Stimulated activated naive CD8-positive, alpha-beta T cell treated with anti-CD3 and anti-CD28 coated beads, Interleukin-15, amount 100 ng/mL, for 72 hours (primary cell): ENCODE data around the gene CLEC4G.

Experiments
- ATAC-seq: fragments of 150-1000 bp; cut with Tn5 transposase; 2 replicates; pipeline ENCODE4 v1.10.0; 2021; ENCODE audit warnings: mild to moderate bottlenecking, moderate library complexity
- DNase-seq, 2 donors: peaks; one replicate each; pipeline ENCODE4 v3.0.0; 2021 to 2022
- H3K27ac Mint-ChIP-seq, 2 donors: one replicate each; pipeline ENCODE4 v1.8.0; 2022; ENCODE audit warnings: mild to moderate bottlenecking in 2 of 2, mixed read lengths in 2 of 2, moderate library complexity in 2 of 2
- H3K27me3 Mint-ChIP-seq: one replicate; pipeline ENCODE4 v1.8.0; 2022; ENCODE audit warnings: mixed read lengths
- H3K4me1 Mint-ChIP-seq: one replicate; pipeline ENCODE4 v1.8.0; 2022; ENCODE audit warnings: mild to moderate bottlenecking, mixed read lengths
- H3K4me3 Mint-ChIP-seq, 2 donors: one replicate each; pipeline ENCODE4 v1.8.0; 2022; ENCODE audit warnings: mild to moderate bottlenecking in 2 of 2, mixed read lengths in 2 of 2, moderate library complexity in 1 of 2
- H3K9me3 Mint-ChIP-seq, 2 donors: one replicate each; pipeline ENCODE4 v1.8.0; 2022; ENCODE audit warnings: mixed read lengths in 2 of 2

The CLEC4G gene

DNA sequence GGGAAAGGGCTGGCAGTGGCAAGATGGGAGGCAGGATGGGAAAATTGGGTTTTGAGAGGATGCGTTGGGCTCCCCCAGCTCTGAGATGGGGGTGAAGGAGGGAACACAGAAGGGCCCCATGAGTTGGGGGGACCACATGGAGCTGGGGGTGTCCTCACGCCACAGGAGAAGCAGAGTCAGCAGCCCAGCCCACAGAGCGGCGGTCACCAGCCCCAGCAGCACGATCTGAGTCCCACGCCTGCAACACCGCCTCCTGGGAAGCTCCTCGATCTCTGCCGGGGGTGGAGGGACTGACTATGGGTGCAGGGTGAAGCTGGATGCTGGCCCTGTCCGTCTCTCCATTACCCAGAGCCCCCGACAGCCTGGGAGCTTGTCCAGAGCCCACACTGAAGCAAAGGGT is 33.3 kb downstream of the CLEC4G start:
- ATAC-seq, result no peak
- Mint-ChIP-seq H3K4me3 (peak overlapping the region; percentile 64 to 73), H3K27ac (peak overlapping the region in 1 of 2 donors; percentile 79), H3K4me1 (peaks cover 54% of the 10 kb centered on the region), H3K27me3 (peaks cover 21% of the 10 kb centered on the region), H3K9me3 (no peaks in the 10 kb centered on the region)
- DNase-seq, result no peak

DNA sequence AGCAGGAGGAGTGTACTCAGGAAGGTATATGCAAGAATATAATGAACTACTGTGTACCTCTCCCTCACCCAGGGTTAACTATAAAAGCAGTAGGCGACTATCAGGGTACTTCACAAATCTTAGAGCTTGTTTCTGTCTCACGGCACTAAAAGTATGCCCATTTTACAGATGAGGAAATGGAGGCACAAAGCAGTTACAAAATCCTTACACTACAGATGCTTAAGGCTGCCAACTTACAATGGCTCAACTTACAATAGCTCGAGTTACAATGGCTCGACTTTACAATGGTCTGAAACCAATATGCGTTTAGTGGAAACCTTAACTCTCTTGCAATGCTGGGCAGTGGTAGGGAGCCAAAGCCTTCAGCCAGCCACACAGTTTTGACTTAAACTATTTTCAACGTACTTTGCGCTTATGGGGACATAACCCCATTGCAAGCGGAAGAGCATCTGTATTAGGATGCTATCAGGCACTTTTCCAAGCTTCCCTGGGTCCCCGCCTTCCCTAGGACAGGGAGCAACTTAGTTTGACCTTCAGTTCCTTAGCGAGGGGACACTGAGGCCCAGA is 34.1 kb downstream of the CLEC4G start:
- H3K27ac Mint-ChIP-seq, result no peak overlapping the region
- H3K4me1 Mint-ChIP-seq, result peaks cover 46% of the 10 kb centered on the region
- no peak for ATAC-seq

DNA sequence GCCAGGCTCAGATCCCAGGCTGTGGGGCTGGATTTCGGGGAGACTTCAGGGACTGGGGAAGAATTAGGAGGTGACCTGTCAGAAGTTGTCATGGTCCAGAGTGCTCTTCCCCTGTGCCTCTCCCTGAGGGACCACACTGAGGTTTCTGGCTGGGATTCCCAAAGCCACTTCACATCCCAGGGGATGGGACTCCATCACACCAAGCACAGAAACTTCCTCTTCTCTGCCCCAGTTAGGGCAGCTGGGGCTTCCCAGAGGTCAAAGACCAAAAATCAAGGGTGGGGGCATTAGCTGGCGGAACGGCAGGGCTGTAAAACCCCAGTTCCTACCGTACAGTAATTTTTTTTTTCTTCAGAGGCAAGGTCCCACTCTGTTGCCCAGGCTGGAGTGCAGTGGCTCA is 37.4 kb downstream of the CLEC4G start:
- Mint-ChIP-seq H3K4me3 (no peak overlapping the region), H3K27ac (no peak overlapping the region), H3K9me3 (no peaks in the 10 kb centered on the region), H3K4me1 (peaks cover 22% of the 10 kb centered on the region), H3K27me3 (peaks cover 17% of the 10 kb centered on the region)
- DNase-seq, result no peak
- ATAC-seq, result no peak

More for the DNA sequence above, 34.1 kb downstream of the CLEC4G start:
- peak overlapping the region in 1 of 2 donors; percentile 73 for H3K4me3 Mint-ChIP-seq
- H3K9me3 Mint-ChIP-seq, result no peaks in the 10 kb centered on the region
- DNase-seq, result no peak
- H3K27me3 Mint-ChIP-seq, result peaks cover 17% of the 10 kb centered on the region

DNA sequence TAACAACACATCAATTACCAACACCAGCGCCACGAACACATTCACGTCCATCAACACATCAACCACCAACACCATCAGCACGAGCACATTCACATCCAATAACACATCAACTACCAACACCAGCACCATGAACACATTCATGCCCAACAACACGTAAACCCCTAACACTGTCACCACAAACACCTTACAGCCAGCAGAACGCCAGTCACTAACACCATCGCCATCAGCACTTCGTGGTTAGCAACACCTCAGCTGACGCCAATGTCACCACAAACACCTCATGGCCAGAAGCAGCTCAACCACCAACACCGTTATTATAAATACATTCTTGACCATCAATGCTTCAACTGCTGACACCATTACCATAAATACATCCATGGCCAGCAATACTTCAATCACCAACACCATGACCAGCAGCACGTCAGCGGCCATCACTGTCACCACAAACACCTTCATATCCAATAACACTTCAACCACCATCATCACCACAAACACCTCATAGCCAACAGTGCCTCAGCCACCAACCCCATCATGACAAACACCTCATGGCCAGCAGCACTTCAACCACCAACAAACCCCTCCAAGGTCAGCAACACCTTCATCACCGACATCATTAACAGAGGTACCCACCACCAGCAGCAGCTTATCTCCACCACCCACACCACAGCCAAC is 39.4 kb downstream of the CLEC4G start:
- no peaks in the 10 kb centered on the region for H3K9me3 Mint-ChIP-seq
- peaks cover 7% of the 10 kb centered on the region for H3K27me3 Mint-ChIP-seq
- no peak overlapping the region for H3K4me3 Mint-ChIP-seq
- H3K27ac Mint-ChIP-seq, result no peak overlapping the region
- peaks cover 5% of the 10 kb centered on the region for H3K4me1 Mint-ChIP-seq
- DNase-seq (peak in 1 of 2 donors; percentile 55), ATAC-seq (peak; percentile 62)

DNA sequence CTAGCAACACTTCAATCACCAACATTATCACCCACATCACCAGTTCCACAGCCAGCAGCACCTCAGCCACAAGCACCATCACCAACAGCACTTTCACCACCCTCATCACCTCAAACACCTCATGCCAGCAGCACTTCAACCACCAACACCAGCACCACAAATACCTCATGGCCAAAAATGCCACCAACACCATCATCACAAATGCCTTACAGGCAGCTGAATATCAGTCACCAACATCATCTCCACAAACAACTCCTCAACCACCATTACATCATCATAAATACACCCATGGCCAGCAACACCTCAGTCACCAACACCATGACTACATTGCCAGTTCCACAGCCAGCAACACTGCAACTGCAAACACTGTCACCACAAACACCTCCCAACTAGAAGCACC is 40.4 kb downstream of the CLEC4G start:
- DNase-seq (peak; percentile 60 to 71), ATAC-seq (peak; percentile 76)
- Mint-ChIP-seq H3K4me3 (no peak overlapping the region), H3K9me3 (no peaks in the 10 kb centered on the region), H3K27me3 (peaks cover 2% of the 10 kb centered on the region), H3K27ac (no peak overlapping the region), H3K4me1 (no peaks in the 10 kb centered on the region)

DNA sequence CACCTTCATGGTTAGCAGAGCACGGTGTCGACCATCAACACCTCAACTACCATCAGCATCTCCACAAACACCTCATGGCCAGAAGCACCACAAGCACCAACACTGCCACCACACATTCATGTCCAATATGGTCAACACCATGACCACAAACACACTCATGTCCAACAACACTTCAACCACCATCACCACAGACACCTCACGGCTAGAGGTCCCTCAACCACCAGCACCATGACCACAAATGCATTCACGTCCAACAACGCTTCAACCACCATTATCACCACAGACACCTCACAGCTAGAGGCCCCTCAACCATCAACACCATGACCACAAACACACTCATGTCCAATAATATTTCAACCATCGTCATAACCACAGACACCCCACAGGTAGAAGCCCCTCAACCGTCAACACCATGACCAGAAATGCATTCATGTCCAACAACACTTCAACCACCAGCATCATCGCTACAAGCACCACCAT is 41.1 kb downstream of the CLEC4G start:
- Mint-ChIP-seq H3K4me3 (no peak overlapping the region), H3K27ac (no peak overlapping the region), H3K9me3 (no peaks in the 10 kb centered on the region), H3K4me1 (peaks cover 5% of the 10 kb centered on the region), H3K27me3 (no peaks in the 10 kb centered on the region)
- DNase-seq, result peak; percentile 56 to 69
- ATAC-seq, result peak; percentile 66

DNA sequence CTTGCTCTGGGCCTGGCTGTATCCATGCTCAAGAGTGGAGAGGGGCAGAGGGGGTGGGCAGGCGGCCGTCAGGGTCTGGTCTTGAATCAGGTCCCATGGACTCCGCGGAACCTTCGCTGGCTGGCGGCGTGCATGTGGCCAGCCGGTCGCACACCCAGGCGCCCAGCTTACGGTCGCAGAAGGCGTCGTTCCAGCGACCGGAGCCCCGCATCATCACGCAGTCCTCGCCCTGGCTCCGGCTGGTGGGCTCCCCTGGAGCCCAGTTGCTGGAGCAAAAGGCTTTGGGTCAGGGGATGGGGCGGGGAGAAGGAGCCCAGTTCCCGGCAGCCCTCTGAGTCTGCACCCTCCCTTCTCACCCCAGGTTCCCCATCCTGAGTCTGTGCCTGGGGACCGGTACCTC is 42.7 kb downstream of the CLEC4G start:
- peaks cover 12% of the 10 kb centered on the region for H3K4me1 Mint-ChIP-seq
- no peak overlapping the region for H3K27ac Mint-ChIP-seq
- no peak for DNase-seq
- H3K4me3 Mint-ChIP-seq, result no peak overlapping the region
- no peaks in the 10 kb centered on the region for H3K9me3 Mint-ChIP-seq
- no peak for ATAC-seq
- H3K27me3 Mint-ChIP-seq, result no peaks in the 10 kb centered on the region

DNA sequence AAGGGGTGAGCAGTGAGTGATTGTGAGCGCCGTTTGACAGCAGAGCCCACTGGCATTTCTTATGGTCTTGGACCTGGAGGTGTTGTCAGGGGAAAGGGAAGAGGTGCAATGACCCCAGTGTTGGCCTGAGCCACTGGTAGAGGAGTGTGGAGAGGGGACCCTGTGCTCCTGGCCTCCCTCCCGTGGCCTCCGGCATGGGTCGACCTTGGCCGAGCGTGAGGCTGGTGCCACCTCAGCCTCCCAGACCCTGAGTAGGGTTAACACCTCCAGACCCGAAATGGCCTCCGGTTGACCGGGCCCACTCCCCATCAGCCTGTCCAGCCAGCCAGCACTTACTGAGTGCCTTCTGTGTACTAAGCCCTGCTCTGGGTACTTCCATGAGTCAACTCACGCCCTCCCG is 44.7 kb downstream of the CLEC4G start:
- H3K27ac Mint-ChIP-seq, result no peak overlapping the region

DNA sequence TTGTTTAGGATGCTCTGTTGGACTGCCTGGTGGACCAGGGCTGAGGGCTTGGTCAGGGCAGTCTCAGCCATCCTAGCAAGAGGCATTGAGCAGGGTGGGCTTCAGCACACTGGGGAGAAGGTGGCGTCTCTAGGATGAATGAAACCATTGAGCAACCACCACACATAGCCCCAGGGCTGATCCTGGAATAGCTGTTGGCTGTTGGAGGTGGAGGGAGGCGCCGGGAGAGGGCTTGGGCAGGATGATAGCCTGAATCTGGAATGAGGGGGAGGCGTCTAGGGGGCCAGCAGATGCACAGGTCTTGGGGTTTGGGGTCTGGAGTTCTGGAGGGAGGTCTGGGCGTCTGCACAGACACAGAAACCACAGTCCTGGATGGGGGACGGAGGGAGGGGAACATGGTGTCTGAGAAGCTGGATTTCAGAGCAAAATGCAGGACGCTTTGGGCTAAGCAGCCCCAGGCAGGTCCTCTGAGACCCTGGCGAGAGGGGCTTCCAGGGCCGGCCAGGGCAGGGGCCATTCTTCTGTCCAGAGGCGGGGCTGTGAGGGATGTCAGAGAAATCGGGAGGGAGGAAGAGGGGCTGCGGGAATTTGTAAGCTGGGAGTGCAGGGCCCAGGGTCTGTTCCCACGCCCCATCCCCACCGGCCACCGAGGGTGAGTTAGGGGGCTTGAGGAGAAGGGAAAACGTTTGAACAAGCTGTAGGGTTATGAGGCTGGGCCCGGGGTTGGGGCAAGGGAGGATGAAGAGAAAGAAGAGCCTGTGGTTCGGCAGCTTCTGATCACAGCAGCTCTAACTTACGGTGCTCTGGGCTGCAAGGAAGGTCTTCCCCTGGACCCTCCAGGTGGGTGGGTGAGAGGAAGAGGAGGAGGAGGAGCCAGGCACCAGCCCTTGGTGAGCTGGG is 46.1 kb downstream of the CLEC4G start:
- peaks cover 32% of the 10 kb centered on the region for H3K4me1 Mint-ChIP-seq
- DNase-seq, result no peak
- no peak for ATAC-seq
- peak overlapping the region in 1 of 2 donors; percentile 27 for H3K27ac Mint-ChIP-seq
- H3K9me3 Mint-ChIP-seq, result no peaks in the 10 kb centered on the region
- no peak overlapping the region for H3K4me3 Mint-ChIP-seq
- H3K27me3 Mint-ChIP-seq, result no peaks in the 10 kb centered on the region

More for the DNA sequence above, 44.7 kb downstream of the CLEC4G start:
- DNase-seq (no peak), ATAC-seq (no peak)
- Mint-ChIP-seq H3K9me3 (no peaks in the 10 kb centered on the region), H3K4me1 (peaks cover 21% of the 10 kb centered on the region), H3K4me3 (no peak overlapping the region), H3K27me3 (no peaks in the 10 kb centered on the region)

DNA sequence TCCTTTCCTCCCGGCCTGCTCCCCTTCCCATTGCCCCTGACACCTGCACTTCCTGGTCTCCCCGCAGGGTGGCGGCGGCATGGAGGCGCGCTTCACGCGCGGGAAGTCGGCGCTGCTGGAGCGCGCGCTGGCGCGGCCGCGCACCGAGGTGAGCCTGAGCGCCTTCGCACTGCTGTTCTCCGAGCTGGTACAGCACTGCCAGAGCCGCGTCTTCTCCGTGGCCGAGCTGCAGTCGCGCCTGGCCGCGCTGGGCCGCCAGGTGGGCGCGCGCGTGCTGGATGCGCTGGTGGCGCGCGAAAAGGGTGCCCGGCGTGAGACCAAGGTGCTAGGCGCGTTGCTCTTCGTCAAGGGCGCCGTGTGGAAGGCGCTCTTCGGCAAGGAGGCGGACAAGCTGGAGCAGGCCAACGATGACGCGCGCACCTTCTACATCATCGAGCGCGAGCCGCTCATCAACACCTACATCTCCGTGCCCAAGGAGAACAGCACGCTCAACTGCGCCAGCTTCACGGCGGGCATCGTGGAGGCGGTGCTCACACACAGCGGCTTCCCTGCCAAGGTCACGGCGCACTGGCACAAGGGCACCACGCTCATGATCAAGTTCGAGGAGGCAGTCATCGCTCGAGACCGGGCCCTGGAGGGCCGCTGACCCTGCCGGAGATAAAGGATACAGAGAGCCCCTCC is 49.6 kb downstream of the CLEC4G start:
- Mint-ChIP-seq H3K4me1 (peaks cover 63% of the 10 kb centered on the region), H3K27ac (peak overlapping the region in 1 of 2 donors; percentile 85), H3K9me3 (no peaks in the 10 kb centered on the region), H3K4me3 (peak overlapping the region; percentile 95 to 99), H3K27me3 (peaks cover 13% of the 10 kb centered on the region)
- ATAC-seq (no peak), DNase-seq (no peak)

DNA sequence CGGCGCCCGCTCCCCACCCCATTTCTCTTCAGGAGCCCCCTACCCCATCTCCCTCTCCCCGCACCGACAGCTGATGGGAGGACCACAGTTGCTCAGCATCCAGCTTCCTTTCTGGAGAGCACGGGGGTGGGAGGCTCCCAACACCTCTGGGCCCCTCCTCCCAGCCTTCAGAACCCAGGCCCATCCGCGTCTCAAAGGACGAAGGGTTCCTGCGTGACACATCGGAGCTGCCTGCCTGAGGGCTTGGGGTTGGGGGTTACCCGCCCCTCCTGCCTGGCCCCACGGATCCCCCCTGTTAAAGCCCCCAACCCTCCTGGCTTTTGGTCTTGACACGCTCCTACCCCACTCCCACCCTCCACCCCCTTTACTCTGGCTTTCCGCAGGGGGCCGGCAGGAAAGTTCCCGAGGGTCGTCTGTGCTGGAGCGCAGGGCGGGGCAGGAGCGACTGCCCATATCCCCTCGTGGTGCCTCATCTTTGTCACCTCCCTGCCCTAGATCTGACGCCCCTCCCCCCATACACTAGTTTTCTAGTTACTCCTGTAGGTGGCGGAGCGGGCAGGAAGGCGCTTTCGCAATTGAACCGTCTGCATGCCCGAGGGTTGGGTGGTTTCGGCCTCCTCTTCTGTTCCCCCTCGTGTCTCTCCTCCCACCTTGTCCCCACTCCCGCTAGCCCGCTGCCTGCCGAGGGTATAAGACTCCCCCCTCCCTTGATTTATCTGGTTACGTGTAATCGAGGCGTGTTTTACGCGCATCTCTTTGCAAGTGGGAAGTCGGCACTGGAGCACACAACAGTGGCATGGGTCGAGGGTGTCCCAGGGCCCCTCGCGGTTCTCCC is 50.4 kb downstream of the CLEC4G start:
- ATAC-seq, result peak; percentile 70
- Mint-ChIP-seq H3K27ac (peak overlapping the region; percentile 97 to 99), H3K27me3 (peaks cover 21% of the 10 kb centered on the region), H3K4me3 (peak overlapping the region; percentile 95 to 99), H3K4me1 (peaks cover 71% of the 10 kb centered on the region), H3K9me3 (no peaks in the 10 kb centered on the region)
- DNase-seq, result peak; percentile 87 to 89

DNA sequence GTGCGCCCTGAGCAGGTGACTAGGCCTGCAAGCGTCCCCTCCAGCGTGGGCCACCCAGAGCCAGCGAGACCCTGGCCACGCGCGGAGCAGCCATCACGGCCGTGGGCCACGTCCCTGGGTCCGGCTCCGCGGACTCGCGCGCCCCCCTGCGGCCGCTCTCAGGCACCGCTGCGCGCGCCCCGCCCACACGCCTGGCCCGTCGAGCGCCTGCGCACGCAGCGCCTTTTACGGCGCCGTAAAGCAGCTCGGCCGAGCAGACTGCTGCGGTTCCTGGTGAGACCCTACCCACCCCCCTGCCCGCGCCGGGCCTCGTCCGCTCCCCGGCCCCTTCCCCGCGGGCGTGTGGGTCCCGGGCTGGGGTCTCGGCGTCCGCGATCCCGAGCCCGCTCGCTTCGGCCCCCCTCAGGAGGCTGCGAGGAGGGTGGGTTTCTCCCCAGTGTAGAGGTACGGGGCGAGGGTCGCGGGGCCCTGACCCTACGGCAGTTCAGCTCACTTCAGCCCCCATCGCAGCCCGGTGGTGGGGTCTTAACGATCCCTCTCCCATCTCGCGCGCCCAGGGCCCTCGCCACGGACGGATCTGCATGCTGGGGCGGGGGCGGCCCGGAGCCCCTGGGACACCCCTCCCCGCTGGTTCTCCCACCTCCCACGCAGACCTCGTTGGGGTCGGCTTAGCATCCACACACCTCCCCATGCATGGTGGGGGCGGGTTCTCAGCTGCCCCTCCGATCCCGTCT is 51.1 kb downstream of the CLEC4G start, which contains the start of gene TRAPPC5:
Gene TRAPPC5 (plus strand): TSS at position 228 of the 734 bp plus-strand sequence. CDS start 1,421 bp downstream, outside the sequence.
- Mint-ChIP-seq H3K27ac (peak within 1 kb of the TSS; percentile 97 to 99), H3K27me3 (peaks cover 28% of the 10 kb centered on the region), H3K4me1 (peaks cover 73% of the 10 kb centered on the region), H3K4me3 (peak within 1 kb of the TSS; percentile 95 to 99), H3K9me3 (no peaks in the 10 kb centered on the region)
- peak; percentile 87 to 90 for DNase-seq
- peak; percentile 28 for ATAC-seq

DNA sequence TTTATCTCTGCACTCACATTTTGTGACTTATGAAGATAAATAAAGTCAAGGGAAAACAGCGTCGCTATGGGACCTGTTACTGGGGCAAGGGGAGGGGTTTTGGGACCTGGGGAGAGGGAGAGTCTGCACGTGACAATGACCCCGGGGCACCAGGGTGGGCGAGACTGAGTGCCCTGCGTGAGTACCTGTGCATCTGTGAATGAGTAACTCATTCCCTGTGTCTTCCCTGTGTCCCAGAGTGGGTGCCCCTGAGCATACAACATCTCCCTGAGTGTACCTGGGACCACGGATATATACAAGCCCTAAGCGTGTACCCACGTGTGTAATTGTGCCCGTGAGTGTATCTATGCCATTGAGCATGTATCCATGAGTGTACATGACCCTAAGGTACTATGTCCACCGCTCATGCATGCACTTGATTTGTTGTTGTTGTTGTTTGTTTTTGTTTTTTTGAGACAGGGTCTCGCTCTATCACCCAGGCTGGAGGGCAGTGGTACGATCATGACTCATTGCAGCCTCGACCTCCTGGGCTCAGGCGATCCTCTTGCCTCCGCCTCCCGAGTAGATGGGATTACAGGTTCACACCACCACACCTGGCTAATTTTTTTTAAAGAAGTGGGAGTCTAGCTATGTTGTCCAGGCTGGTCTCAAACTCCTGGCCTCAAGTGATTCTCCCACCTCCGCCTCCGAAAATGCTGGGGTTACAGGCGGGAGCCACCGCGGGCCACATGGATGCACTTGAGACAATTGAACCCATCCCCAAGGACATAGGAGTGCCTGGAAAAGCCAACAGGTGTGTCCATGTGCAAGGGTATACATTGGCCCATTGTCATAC is 51.9 kb downstream of the CLEC4G start:
- Mint-ChIP-seq H3K4me1 (peaks cover 69% of the 10 kb centered on the region), H3K9me3 (no peaks in the 10 kb centered on the region), H3K4me3 (peak overlapping the region; percentile 49 to 99), H3K27ac (peak overlapping the region in 1 of 2 donors; percentile 86), H3K27me3 (peaks cover 36% of the 10 kb centered on the region)
- no peak for ATAC-seq
- DNase-seq, result peak in 1 of 2 donors; percentile 34
